Right lobe of liver (tissue), 6 donors: Measurements from ENCODE around the gene PARP15. TPM values are rescaled to one million over a fixed set of nuclear protein-coding genes. Genes with fewer than 3 reads are reported as not detected.

Source experiments
- ATAC-seq, 4 donors: fragments of 200-7000 bp; cut with Tn5 transposase; one replicate each; pipeline ENCODE4 v1.9.1; 2020; ENCODE audit warnings: mild to moderate bottlenecking in 4 of 4, moderate library complexity in 4 of 4
- DNase-seq, 3 donors: peaks; one replicate each; pipeline ENCODE4 v3.0.0-alpha.2; 2020
- H3K27ac ChIP-seq, 3 donors: fragments of 200-600 bp; one replicate each; pipeline ENCODE4 v1.8.0; 2022
- H3K27me3 ChIP-seq, 2 donors: fragments of 200-600 bp; one replicate each; pipeline ENCODE4 v1.8.0; 2022
- H3K36me3 ChIP-seq, 4 donors: fragments of 200-600 bp; sonication (generic) in 1 of 4; one replicate each; pipeline versions ENCODE4 v1.5.1 to v1.8.0; 2017 to 2022; ENCODE audit warnings: control low read depth in 1 of 4
- H3K4me1 ChIP-seq, 4 donors: fragments of 200-600 bp; sonication (generic) in 1 of 4; one replicate each; pipeline versions ENCODE4 v1.5.1 to v1.8.0; 2017 to 2022; ENCODE audit warnings: control low read depth in 1 of 4
- H3K4me3 ChIP-seq, 3 donors: fragments of 200-600 bp; one replicate each; pipeline ENCODE4 v1.8.0; 2022
- H3K9me3 ChIP-seq, 4 donors: fragments of 200-600 bp; sonication (generic) in 1 of 4; one replicate each; pipeline versions ENCODE4 v1.5.1 to v1.8.0; 2017 to 2022; ENCODE audit warnings: control low read depth in 1 of 4
- POLR2A ChIP-seq: fragments of 450-650 bp; IDR thresholded peaks from one replicate; pipeline ENCODE4 v1.6.1; 2017; ENCODE audit warnings: antibody characterized with exemption, mild to moderate bottlenecking
- WGBS: methylation state at CpG from one replicate; pipeline ENCODE4 v1.1.6; 2018; ENCODE audit warnings: low coverage, low lambda C conversion rate; ENCODE audit not compliant: insufficient coverage; ENCODE audit errors: missing lambda C conversion rate; 5-methylcytosine and 5-hydroxymethylcytosine counted together
- intact Hi-C, 2 donors: fragments of 100-400 bp; cut with DNase I; formaldehyde crosslinking; loops; one replicate each; pipeline versions ENCODE4 v1.11.2 to v1.14.1; 2022
- total RNA-seq, 6 experiments: library from RNA; depleted of rRNA in 2 of 6; stranded (reverse); fragments of >200 nt in 2 of 6; fragmentation: NEBNext Ultra II Directional in 3 of 6; extraction: Animal tissue kit (Norgen Biotek cat#: 25700) in 3 of 6; gene quantifications; one replicate each; pipeline versions ENCODE4 v1.1.0 to v1.2.4, GENCODE V29; 2016 to 2023
- TF ChIP-seq, protein P1 (sequence below), 4 donors: fragments of 200-600 bp in 3 of 4; fragments of 450-650 bp in 1 of 4; IDR thresholded peaks; one replicate each; pipeline versions ENCODE4 v1.5.1 to v1.8.0; 2016 to 2022; ENCODE audit warnings: antibody characterized with exemption in 4 of 4, mild to moderate bottlenecking in 2 of 4
- donor health status: DM: no; HTN: yes; CAD: no.
- donor health status: DM: no; HTN: no; CAD: no.
- donor health status: DM: no; HTN: no; CAD: no.
- donor health status: DM: no; HTN: yes; CAD: no.
- donor health status: DM: no; HTN: yes; CAD: no.

PARP15 gene
- total RNA-seq, 6 experiments from 2014 or later, result 0.37 to 1.5 (median 1.3) TPM

DNA sequence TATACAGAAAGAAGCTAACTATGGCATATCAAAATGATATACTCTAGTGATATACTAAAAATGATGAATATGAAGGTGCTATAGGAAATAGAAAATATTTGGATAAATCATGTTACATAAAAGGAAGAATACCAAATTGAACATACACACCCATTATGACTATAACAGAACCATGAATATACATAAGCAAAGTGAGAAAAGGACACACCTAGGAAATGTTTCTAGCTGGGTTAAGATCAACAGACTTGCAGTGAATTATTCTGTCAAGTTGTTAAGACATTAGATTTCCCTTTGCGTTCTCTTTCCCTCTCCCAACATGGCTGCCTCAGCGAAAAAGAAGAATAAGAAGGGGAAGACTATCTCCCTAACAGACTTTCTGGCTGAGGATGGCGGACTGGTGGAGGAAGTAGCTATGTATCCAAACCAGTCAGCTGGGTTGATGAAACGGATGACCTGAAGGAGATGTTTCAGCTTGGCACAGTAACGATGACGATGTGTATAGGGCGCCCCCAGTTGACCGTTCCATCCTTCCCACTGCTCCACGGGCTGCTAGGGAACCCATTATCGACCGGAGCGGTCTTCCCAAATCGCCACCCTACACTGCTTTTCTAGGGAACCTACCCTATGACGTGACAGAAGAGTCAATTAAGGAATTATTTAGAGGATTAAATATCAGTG lies 83.0 kb downstream of the PARP15 start:
- 78% methylated on average over 5 of the region's 14 CpGs for WGBS
- H3K4me1 ChIP-seq, result no peaks in the 10 kb centered on the region
- H3K4me3 ChIP-seq, result no peak overlapping the region
- no peak overlapping the region for H3K27ac ChIP-seq
- DNase-seq (no peak), ATAC-seq (no peak)
- TF ChIP-seq POLR2A, result no peak
- TF ChIP-seq, protein P1, sequence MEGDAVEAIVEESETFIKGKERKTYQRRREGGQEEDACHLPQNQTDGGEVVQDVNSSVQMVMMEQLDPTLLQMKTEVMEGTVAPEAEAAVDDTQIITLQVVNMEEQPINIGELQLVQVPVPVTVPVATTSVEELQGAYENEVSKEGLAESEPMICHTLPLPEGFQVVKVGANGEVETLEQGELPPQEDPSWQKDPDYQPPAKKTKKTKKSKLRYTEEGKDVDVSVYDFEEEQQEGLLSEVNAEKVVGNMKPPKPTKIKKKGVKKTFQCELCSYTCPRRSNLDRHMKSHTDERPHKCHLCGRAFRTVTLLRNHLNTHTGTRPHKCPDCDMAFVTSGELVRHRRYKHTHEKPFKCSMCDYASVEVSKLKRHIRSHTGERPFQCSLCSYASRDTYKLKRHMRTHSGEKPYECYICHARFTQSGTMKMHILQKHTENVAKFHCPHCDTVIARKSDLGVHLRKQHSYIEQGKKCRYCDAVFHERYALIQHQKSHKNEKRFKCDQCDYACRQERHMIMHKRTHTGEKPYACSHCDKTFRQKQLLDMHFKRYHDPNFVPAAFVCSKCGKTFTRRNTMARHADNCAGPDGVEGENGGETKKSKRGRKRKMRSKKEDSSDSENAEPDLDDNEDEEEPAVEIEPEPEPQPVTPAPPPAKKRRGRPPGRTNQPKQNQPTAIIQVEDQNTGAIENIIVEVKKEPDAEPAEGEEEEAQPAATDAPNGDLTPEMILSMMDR (IDR thresholded peaks at IDR 0.05), result no peak
- H3K27me3 ChIP-seq, result no peaks in the 10 kb centered on the region
- intact Hi-C loops, result no loop called here
- no peaks in the 10 kb centered on the region for H3K36me3 ChIP-seq
- H3K9me3 ChIP-seq, result peaks cover 0 to 6% (median 0%) of the 10 kb centered on the region in 4 donors

DNA sequence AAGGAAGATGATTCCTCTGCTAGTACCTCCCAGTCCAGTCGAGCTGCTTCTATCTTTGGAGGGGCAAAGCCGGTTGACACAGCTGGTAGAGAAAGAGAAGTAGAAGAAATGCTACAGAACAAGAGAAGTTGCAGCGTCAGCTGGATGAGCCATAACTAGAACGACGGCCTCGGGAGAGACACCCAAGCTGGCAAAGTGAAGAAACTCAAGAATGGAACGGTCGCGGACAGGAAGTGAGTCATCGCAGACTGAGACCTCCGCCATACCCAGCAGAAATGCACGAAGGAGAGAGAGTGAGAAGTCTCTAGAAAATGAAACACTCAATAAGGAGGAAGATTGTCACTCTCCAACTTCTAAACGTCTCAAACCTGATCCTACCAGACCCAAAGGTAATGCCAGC lies 84.2 kb downstream of the PARP15 start:
- Histone ChIP-seq H3K4me3 (no peak overlapping the region), H3K27me3 (no peaks in the 10 kb centered on the region), H3K36me3 (no peaks in the 10 kb centered on the region), H3K4me1 (no peaks in the 10 kb centered on the region), H3K9me3 (peaks cover 0 to 6% (median 0%) of the 10 kb centered on the region in 4 donors), H3K27ac (no peak overlapping the region)
- ATAC-seq, result no peak
- TF ChIP-seq POLR2A, result no peak
- TF ChIP-seq, protein P1 (IDR thresholded peaks at IDR 0.05), result no peak
- WGBS, result 81% methylated on average over 12 of the region's 13 CpGs
- intact Hi-C loops, result no loop called here
- DNase-seq, result no peak

DNA sequence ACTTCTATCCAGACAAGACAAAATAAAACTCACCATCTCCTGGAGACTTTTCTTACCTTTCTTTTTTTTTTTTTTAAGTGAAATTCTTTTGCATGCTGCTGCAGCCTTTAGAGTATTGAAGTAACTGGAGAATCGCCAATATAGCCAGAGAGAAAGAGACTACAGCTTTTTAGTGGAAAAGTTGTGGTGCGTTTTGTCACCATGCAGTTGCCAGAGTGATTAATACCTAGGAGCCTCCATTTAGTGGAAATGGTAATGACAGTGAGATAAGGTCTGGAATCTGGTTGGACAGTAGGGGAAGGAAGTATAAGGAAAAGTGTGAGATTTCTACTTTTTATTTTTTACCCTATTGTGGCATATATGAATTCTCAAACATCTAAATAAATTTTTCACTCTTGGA lies 85.1 kb downstream of the PARP15 start:
- ATAC-seq (no peak), DNase-seq (no peak)
- intact Hi-C loops, result no loop called here
- H3K27ac ChIP-seq, result no peak overlapping the region
- no peaks in the 10 kb centered on the region for H3K4me1 ChIP-seq
- TF ChIP-seq, protein P1 (IDR thresholded peaks at IDR 0.05), result no peak
- TF ChIP-seq POLR2A, result no peak
- WGBS, result 64% methylated on average over 2 of the region's 2 CpGs
- no peaks in the 10 kb centered on the region for H3K36me3 ChIP-seq
- peaks cover 0 to 6% (median 0%) of the 10 kb centered on the region in 4 donors for H3K9me3 ChIP-seq
- no peak overlapping the region for H3K4me3 ChIP-seq
- H3K27me3 ChIP-seq, result no peaks in the 10 kb centered on the region

DNA sequence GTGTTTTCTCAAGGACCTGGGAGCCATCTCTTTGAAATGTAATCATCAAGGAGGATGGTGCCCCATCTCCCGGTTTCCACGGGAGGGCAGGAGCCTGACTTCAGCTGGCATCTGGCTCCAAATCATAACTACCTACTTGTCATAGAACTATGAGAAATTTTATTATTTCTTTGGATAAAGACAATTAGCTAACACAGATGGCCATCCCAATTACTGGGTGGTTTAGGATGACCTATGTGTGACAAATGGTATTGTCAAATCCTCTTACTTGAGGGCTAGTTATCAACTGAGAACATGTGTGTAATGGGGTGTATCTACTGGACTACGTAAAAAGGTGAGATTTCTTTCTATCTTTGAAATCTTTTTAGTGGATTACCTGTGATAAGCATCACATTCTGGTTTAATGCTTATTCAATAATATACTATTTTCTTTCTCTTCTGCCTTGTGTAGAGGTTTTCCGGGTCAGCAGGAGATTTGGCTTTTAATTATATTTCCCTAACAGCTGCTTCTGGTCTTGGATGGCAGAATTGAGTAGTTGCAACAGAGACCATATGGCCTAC lies 87.9 kb downstream of the PARP15 start:
- intact Hi-C loops, result no loop called here
- ATAC-seq, result no peak
- TF ChIP-seq POLR2A, result no peak
- TF ChIP-seq, protein P1 (IDR thresholded peaks at IDR 0.05), result no peak
- no peak for DNase-seq
- Histone ChIP-seq H3K9me3 (peaks cover 0 to 6% (median 0%) of the 10 kb centered on the region in 4 donors), H3K4me3 (no peak overlapping the region), H3K27me3 (no peaks in the 10 kb centered on the region), H3K27ac (no peak overlapping the region), H3K4me1 (no peaks in the 10 kb centered on the region), H3K36me3 (no peaks in the 10 kb centered on the region)
- WGBS, result 83% methylated on average over 4 of the region's 4 CpGs
